Neural progenitor cell (in vitro differentiated cells): Measurements from ENCODE around the gene GRID1. TPM values are rescaled to one million over a fixed set of nuclear protein-coding genes. Genes with fewer than 3 reads are reported as not detected.

Experiments used
- DNase-seq: peaks from one replicate; pipeline ENCODE4 v3.0.0-alpha.2; 2016; ENCODE audit warnings: low spot score
- H2AFZ ChIP-seq: fragments of 200-600 bp; sonication (generic); replicated peaks from 2 replicates; pipeline ENCODE4 v1.6.1; 2016; ENCODE audit warnings: antibody characterized with exemption
- H3F3A ChIP-seq: fragments of 200-600 bp; sonication (generic); 2 replicates; pipeline ENCODE4 v1.6.1; 2016; ENCODE audit warnings: antibody characterized with exemption, low read depth
- H3K27ac ChIP-seq: fragments of 200-600 bp; sonication (generic); 2 replicates; pipeline ENCODE4 v1.5.1; 2016; ENCODE audit warnings: mild to moderate bottlenecking
- H3K27me3 ChIP-seq: fragments of 200-600 bp; sonication (generic); 2 replicates; pipeline ENCODE4 v1.6.1; 2016; ENCODE audit warnings: mild to moderate bottlenecking, moderate library complexity
- H3K36me3 ChIP-seq: fragments of 200-600 bp; sonication (generic); 2 replicates; pipeline ENCODE4 v1.5.1; 2016
- H3K4me1 ChIP-seq: fragments of 200-600 bp; sonication (generic); 2 replicates; pipeline ENCODE4 v1.6.1; 2016; ENCODE audit warnings: mixed run types
- H3K4me2 ChIP-seq: fragments of 200-600 bp; sonication (generic); 2 replicates; pipeline ENCODE4 v1.6.1; 2016
- H3K4me3 ChIP-seq: fragments of 200-600 bp; sonication (generic); 2 replicates; pipeline ENCODE4 v1.5.1; 2016
- H3K79me2 ChIP-seq: fragments of 200-600 bp; sonication (generic); 2 replicates; pipeline ENCODE4 v1.6.1; 2016; ENCODE audit warnings: low read depth
- H3K9ac ChIP-seq: fragments of 200-600 bp; sonication (generic); 2 replicates; pipeline ENCODE4 v1.6.1; 2016
- H3K9me3 ChIP-seq: fragments of 200-600 bp; sonication (generic); 2 replicates; pipeline ENCODE4 v1.5.1; 2016; ENCODE audit warnings: low read depth
- H4K20me1 ChIP-seq: fragments of 200-600 bp; sonication (generic); 2 replicates; pipeline ENCODE4 v1.6.1; 2016; ENCODE audit warnings: low read depth
- H3K27ac Mint-ChIP-seq: 3 replicates; pipeline ENCODE4 v1.8.0; 2021; ENCODE audit warnings: mixed read lengths
- H3K27me3 Mint-ChIP-seq: 2 replicates; pipeline ENCODE4 v1.8.0; 2022; ENCODE audit warnings: low read depth, mild to moderate bottlenecking, inconsistent platforms, moderate library complexity, mixed read lengths; ENCODE audit not compliant: insufficient read depth
- H3K36me3 Mint-ChIP-seq: 3 replicates; pipeline ENCODE4 v1.8.0; 2021; ENCODE audit warnings: mixed read lengths
- H3K4me1 Mint-ChIP-seq: 3 replicates; pipeline ENCODE4 v1.8.0; 2021; ENCODE audit warnings: mixed read lengths
- H3K4me3 Mint-ChIP-seq: 3 replicates; pipeline ENCODE4 v1.8.0; 2021; ENCODE audit warnings: mild to moderate bottlenecking, moderate library complexity, mixed read lengths
- H3K9me3 Mint-ChIP-seq: 3 replicates; pipeline ENCODE4 v1.8.0; 2020; ENCODE audit warnings: mixed read lengths
- EZH2 ChIP-seq: fragments of 200-600 bp; sonication (generic); IDR thresholded peaks from 2 replicates; pipeline ENCODE4 v1.6.1; 2017; ENCODE audit warnings: antibody characterized with exemption, mild to moderate bottlenecking, moderate library complexity
- EZH2phosphoT487 ChIP-seq: fragments of 200-600 bp; sonication (generic); IDR thresholded peaks from 2 replicates; pipeline ENCODE4 v1.6.1; 2017; ENCODE audit warnings: antibody characterized with exemption
- total RNA-seq: library from RNA; depleted of rRNA; stranded (reverse); fragments of >200 nt; gene quantifications from 2 replicates; pipeline ENCODE4 v1.2.3, GENCODE V29; 2015; ENCODE audit warnings: low replicate concordance
- TF ChIP-seq, protein P1 (sequence below): fragments of 200-600 bp; sonication (generic); IDR thresholded peaks from 2 replicates; pipeline ENCODE4 v1.5.1; 2017; ENCODE audit warnings: antibody characterized with exemption, mild to moderate bottlenecking

Gene GRID1
- total RNA-seq, 1 donor from 2014 or later = not detected

DNA sequence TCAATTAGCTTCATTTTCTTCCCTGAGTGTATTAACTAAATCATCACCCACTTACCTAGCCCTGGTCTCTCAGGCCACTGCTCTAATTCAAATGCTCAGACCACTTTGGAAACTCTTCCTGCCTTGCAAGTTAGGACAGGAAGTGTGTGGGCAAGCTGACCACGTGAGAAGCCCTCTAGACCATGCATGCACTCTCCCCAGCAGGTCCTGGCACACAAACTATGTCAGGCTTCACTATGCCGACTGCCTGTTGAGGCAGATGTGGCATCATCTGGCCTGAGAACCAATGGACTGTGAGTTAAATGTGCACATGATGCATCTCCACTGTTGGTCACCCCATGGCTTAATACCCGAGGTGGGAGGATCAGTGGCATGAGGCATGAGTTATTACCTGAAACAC, 439.6 kb downstream of the GRID1 start:
- Mint-ChIP-seq H3K27me3 (peaks cover 7% of the 10 kb centered on the region), H3K36me3 (no peaks in the 10 kb centered on the region), H3K4me1 (no peaks in the 10 kb centered on the region), H3K4me3 (no peak overlapping the region), H3K27ac (no peak overlapping the region), H3K9me3 (no peaks in the 10 kb centered on the region)
- Histone ChIP-seq H3K4me3 (no peak overlapping the region), H3K27me3 (no peaks in the 10 kb centered on the region), H3K79me2 (no peaks in the 10 kb centered on the region), H3K4me1 (no peaks in the 10 kb centered on the region), H3K27ac (no peak overlapping the region), H4K20me1 (no peaks in the 10 kb centered on the region), H3K9me3 (no peaks in the 10 kb centered on the region), H3K36me3 (no peaks in the 10 kb centered on the region), H3F3A (no peaks in the 10 kb centered on the region), H3K9ac (no peak overlapping the region), H3K4me2 (no peak overlapping the region), H2AFZ (no peak overlapping the region)
- TF ChIP-seq EZH2 = no peak
- TF ChIP-seq EZH2phosphoT487 = no peak
- TF ChIP-seq, protein P1, sequence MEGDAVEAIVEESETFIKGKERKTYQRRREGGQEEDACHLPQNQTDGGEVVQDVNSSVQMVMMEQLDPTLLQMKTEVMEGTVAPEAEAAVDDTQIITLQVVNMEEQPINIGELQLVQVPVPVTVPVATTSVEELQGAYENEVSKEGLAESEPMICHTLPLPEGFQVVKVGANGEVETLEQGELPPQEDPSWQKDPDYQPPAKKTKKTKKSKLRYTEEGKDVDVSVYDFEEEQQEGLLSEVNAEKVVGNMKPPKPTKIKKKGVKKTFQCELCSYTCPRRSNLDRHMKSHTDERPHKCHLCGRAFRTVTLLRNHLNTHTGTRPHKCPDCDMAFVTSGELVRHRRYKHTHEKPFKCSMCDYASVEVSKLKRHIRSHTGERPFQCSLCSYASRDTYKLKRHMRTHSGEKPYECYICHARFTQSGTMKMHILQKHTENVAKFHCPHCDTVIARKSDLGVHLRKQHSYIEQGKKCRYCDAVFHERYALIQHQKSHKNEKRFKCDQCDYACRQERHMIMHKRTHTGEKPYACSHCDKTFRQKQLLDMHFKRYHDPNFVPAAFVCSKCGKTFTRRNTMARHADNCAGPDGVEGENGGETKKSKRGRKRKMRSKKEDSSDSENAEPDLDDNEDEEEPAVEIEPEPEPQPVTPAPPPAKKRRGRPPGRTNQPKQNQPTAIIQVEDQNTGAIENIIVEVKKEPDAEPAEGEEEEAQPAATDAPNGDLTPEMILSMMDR = no peak
- no peak for DNase-seq

- H3K36me3 Mint-ChIP-seq = no peaks in the 10 kb centered on the region
- Histone ChIP-seq H2AFZ (no peak overlapping the region), H4K20me1 (no peaks in the 10 kb centered on the region), H3K9me3 (no peaks in the 10 kb centered on the region), H3K4me3 (no peak overlapping the region), H3F3A (no peaks in the 10 kb centered on the region), H3K4me1 (no peaks in the 10 kb centered on the region), H3K4me2 (no peak overlapping the region), H3K27ac (no peak overlapping the region), H3K27me3 (no peaks in the 10 kb centered on the region), H3K9ac (no peak overlapping the region), H3K79me2 (no peaks in the 10 kb centered on the region), H3K36me3 (no peaks in the 10 kb centered on the region)
- no peak overlapping the region for H3K4me3 Mint-ChIP-seq
- TF ChIP-seq, protein P1 = no peak
- TF ChIP-seq EZH2 = no peak
- no peak for TF ChIP-seq EZH2phosphoT487
- H3K27ac Mint-ChIP-seq = no peak overlapping the region
- H3K9me3 Mint-ChIP-seq = no peaks in the 10 kb centered on the region
- H3K4me1 Mint-ChIP-seq = no peaks in the 10 kb centered on the region
- no peak for DNase-seq
- H3K27me3 Mint-ChIP-seq = peaks cover 7% of the 10 kb centered on the region
Observed at GRCh38 chr10:85926136-85926535, 440.5 kb downstream of the GRID1 start.

GRCh38 chr10:85925201-85925750, 441.3 kb downstream of the GRID1 start:
- no peaks in the 10 kb centered on the region for H3K9me3 Mint-ChIP-seq
- Histone ChIP-seq H3K9me3 (no peaks in the 10 kb centered on the region), H3K36me3 (no peaks in the 10 kb centered on the region), H4K20me1 (no peaks in the 10 kb centered on the region), H3F3A (no peaks in the 10 kb centered on the region), H3K79me2 (no peaks in the 10 kb centered on the region), H2AFZ (no peak overlapping the region), H3K27me3 (no peaks in the 10 kb centered on the region), H3K4me2 (no peak overlapping the region), H3K27ac (no peak overlapping the region), H3K9ac (no peak overlapping the region), H3K4me1 (no peaks in the 10 kb centered on the region), H3K4me3 (no peak overlapping the region)
- DNase-seq = no peak
- H3K36me3 Mint-ChIP-seq = no peaks in the 10 kb centered on the region
- TF ChIP-seq EZH2 (no peak), EZH2phosphoT487 (no peak)
- TF ChIP-seq, protein P1 = no peak
- H3K27ac Mint-ChIP-seq = no peak overlapping the region
- no peak overlapping the region for H3K4me3 Mint-ChIP-seq
- no peaks in the 10 kb centered on the region for H3K4me1 Mint-ChIP-seq
- peaks cover 9% of the 10 kb centered on the region for H3K27me3 Mint-ChIP-seq
